ENCODE data around the gene ECT2L. TPM values are rescaled to one million over a fixed set of nuclear protein-coding genes. Genes with fewer than 3 reads are reported as not detected.

Gene ECT2L
- total RNA-seq, 1 experiment from 2014 or later, result not detected

DNA sequence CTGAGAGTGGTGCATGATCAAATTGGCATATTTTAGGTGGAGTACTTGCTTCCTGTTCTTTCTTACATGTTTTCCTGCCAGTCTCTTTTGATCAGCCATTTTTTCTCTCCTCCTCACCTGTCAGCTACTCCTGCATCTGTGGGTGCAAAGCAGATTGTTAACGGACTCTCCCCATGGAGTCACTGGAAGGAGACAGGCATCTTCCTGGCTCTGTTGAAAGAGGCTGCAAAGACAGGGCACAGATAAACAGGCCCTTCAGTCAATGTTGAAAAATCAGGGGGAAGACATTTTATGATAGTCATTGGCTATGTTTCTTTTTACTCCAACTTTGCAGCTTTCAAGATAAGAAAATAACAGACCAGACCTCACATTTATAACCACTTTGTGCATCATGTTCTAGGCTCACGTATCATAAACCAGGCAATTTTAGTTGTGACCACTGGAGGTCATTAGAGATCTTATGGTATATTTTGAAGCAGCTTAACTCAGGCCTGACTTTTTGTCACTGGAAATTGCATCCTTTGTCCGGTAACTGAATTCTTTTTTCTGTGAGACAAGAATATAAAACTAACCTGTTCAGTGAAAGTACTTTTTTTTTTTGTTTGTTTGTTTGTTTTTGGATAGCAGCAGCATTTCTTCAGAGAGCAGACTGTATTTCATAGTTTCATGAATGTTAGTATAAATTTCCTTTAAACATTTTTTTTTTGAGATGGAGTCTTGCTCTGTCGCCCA lies 20.1 kb downstream of the ECT2L start:
- H4K8ac ChIP-seq (replicated peaks; ENCODE audit: insufficient read length, low read depth, low read length), result no peak overlapping the region
- WGBS (ENCODE audit: extremely low coverage, insufficient read length, low lambda C conversion rate), result no CpG with 5 or more reads among the region's 4 CpGs
- no peak overlapping the region for H2BK5ac ChIP-seq (ENCODE audit: insufficient read length, low read length)
- H2BK20ac ChIP-seq (ENCODE audit: low read depth, low read length, poor library complexity, severe bottlenecking), result no peak overlapping the region
- H3T11ph ChIP-seq (ENCODE audit: low read length), result no peak overlapping the region
- H3K4me1 ChIP-seq (ENCODE audit: insufficient read depth, low read length), result peaks cover 5% of the 10 kb centered on the region; the same call in 1 of the 2 replicates
- no peak overlapping the region for H2BK12ac ChIP-seq (ENCODE audit: insufficient read length, low read depth, low read length)
- H4K20me1 ChIP-seq (ENCODE audit: control insufficient read depth, insufficient read depth, insufficient read length), result no peaks in the 10 kb centered on the region
- Mint-ChIP-seq H3K36me3 (ENCODE audit: insufficient read depth in 1 of 3, low read depth in 3 of 3) (no peaks in the 10 kb centered on the region), H3K4me3 (no peak overlapping the region), H3K4me1 (peaks cover 17 to 23% of the 10 kb centered on the region in 2 experiments), H3K27me3 (ENCODE audit: low read depth) (no peaks in the 10 kb centered on the region), H3K9me3 (no peaks in the 10 kb centered on the region), H3K27ac (peak overlapping the region in 1 of 3 experiments; percentile 40; a peak in 1 of 7 replicates)
- DNase-seq, result no peak
- TF ChIP-seq, protein P1, sequence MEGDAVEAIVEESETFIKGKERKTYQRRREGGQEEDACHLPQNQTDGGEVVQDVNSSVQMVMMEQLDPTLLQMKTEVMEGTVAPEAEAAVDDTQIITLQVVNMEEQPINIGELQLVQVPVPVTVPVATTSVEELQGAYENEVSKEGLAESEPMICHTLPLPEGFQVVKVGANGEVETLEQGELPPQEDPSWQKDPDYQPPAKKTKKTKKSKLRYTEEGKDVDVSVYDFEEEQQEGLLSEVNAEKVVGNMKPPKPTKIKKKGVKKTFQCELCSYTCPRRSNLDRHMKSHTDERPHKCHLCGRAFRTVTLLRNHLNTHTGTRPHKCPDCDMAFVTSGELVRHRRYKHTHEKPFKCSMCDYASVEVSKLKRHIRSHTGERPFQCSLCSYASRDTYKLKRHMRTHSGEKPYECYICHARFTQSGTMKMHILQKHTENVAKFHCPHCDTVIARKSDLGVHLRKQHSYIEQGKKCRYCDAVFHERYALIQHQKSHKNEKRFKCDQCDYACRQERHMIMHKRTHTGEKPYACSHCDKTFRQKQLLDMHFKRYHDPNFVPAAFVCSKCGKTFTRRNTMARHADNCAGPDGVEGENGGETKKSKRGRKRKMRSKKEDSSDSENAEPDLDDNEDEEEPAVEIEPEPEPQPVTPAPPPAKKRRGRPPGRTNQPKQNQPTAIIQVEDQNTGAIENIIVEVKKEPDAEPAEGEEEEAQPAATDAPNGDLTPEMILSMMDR (conservative IDR thresholded peaks at IDR 0.05), result peak; percentile 82
- no peak overlapping the region for H2AK5ac ChIP-seq (ENCODE audit: insufficient read length, low read length)
- H3K27me3 ChIP-seq (ENCODE audit: insufficient read depth, low read length), result no peaks in the 10 kb centered on the region
- no peak overlapping the region for H3K9ac ChIP-seq (ENCODE audit: extremely low read depth, insufficient read length, low read length)
- no peak overlapping the region for H3K14ac ChIP-seq (ENCODE audit: insufficient read depth, low read length)
- H3K79me1 ChIP-seq (ENCODE audit: insufficient read depth, low read depth, low read length, poor library complexity, severe bottlenecking), result no peaks in the 10 kb centered on the region
- no peak overlapping the region for H4K5ac ChIP-seq (ENCODE audit: insufficient read length, low read depth, low read length)
- H4K91ac ChIP-seq (ENCODE audit: insufficient read length, low read depth, low read length), result no peak overlapping the region
- H3K18ac ChIP-seq (ENCODE audit: insufficient read length, low read depth, low read length), result no peak overlapping the region
- no peak overlapping the region for H3K4ac ChIP-seq (ENCODE audit: low read depth, low read length)
- no peak overlapping the region for H3K4me2 ChIP-seq (ENCODE audit: insufficient read depth, insufficient read length, low read length)
- H2AFZ ChIP-seq (ENCODE audit: low read length), result no peak overlapping the region
- H2BK15ac ChIP-seq (ENCODE audit: low read depth, low read length), result no peak overlapping the region
- no peaks in the 10 kb centered on the region for H3K79me2 ChIP-seq (ENCODE audit: insufficient read depth, low read length)
- no peaks in the 10 kb centered on the region for H3K9me3 ChIP-seq (ENCODE audit: control insufficient read depth, low read depth, low read length)
- no peak overlapping the region for H3K56ac ChIP-seq (ENCODE audit: insufficient read length, low read depth, low read length)
- H3K23me2 ChIP-seq (ENCODE audit: insufficient read length, low read depth, low read length, poor library complexity, severe bottlenecking), result no peaks in the 10 kb centered on the region
- no peak overlapping the region for H2BK120ac ChIP-seq (ENCODE audit: low read depth, low read length, poor library complexity, severe bottlenecking)
- H3K23ac ChIP-seq (ENCODE audit: insufficient read length, low read depth, low read length), result no peak overlapping the region
- H3K27ac ChIP-seq (ENCODE audit: insufficient read length, low read depth, low read length), result no peak overlapping the region
